ENCODE measurements around the gene SS18L1.

SS18L1 gene

GRCh38 chr20:62174021-62174804, 30.6 kb downstream of the SS18L1 start:
- DNase-seq (ENCODE audit: low read depth in 2 of 2), result no peak

- DNase-seq (ENCODE audit: low read depth in 2 of 2), result no peak
These were observed 31.5 kb downstream of the SS18L1 start for GRCh38 chr20:62174870-62175624.

- DNase-seq (ENCODE audit: low read depth in 2 of 2), result no peak
These were observed 32.1 kb downstream of the SS18L1 start for GRCh38 chr20:62175711-62176110.

- no peak for DNase-seq (ENCODE audit: low read depth in 2 of 2)
These were observed 33.3 kb downstream of the SS18L1 start for GRCh38 chr20:62176866-62177265.

- no peak for DNase-seq (ENCODE audit: low read depth in 2 of 2)
These were observed 33.7 kb downstream of the SS18L1 start for GRCh38 chr20:62177307-62177706.

GRCh38 chr20:62178316-62179161, 35.0 kb downstream of the SS18L1 start:
- no peak for DNase-seq (ENCODE audit: low read depth in 2 of 2)

GRCh38 chr20:62179162-62179504, 35.6 kb downstream of the SS18L1 start:
- DNase-seq (ENCODE audit: low read depth in 2 of 2), result no peak

GRCh38 chr20:62181808-62182207, 38.2 kb downstream of the SS18L1 start:
- DNase-seq (ENCODE audit: low read depth in 2 of 2), result no peak

- DNase-seq (ENCODE audit: low read depth in 2 of 2), result peak; percentile 94
These were observed 39.2 kb downstream of the SS18L1 start, which contains the start of gene MTG2 for GRCh38 chr20:62182469-62183425. MTG2 (plus strand) TSS chr20:62183028; CDS start chr20:62193421, 10,393 bp downstream.

- DNase-seq (ENCODE audit: low read depth in 2 of 2), result no peak
These were observed 40.0 kb downstream of the SS18L1 start for GRCh38 chr20:62183426-62184142.

- no peak for DNase-seq (ENCODE audit: low read depth in 2 of 2)
These were observed 42.5 kb downstream of the SS18L1 start for GRCh38 chr20:62186096-62186426.

- no peak for DNase-seq (ENCODE audit: low read depth in 2 of 2)
These were observed 43.6 kb downstream of the SS18L1 start for GRCh38 chr20:62186887-62187866.

GRCh38 chr20:62190639-62191411, 47.3 kb downstream of the SS18L1 start:
- DNase-seq (ENCODE audit: low read depth in 2 of 2), result no peak

GRCh38 chr20:62191781-62192559, 48.4 kb downstream of the SS18L1 start:
- no peak for DNase-seq (ENCODE audit: low read depth in 2 of 2)

- no peak for DNase-seq (ENCODE audit: low read depth in 2 of 2)
These were observed 49.1 kb downstream of the SS18L1 start for GRCh38 chr20:62192635-62193034.

- no peak for DNase-seq (ENCODE audit: low read depth in 2 of 2)
These were observed 49.8 kb downstream of the SS18L1 start for GRCh38 chr20:62193079-62194025.

- DNase-seq (ENCODE audit: low read depth in 2 of 2), result no peak
These were observed 51.5 kb downstream of the SS18L1 start for GRCh38 chr20:62195075-62195405.
